ENCODE results near the gene STX18. TPM values are rescaled to one million over a fixed set of nuclear protein-coding genes. Genes with fewer than 3 reads are reported as not detected.

Gene STX18
- total and polyA plus RNA-seq, 2 donors (not counting 1 experiment from before 2014, with no cell fraction given): 27.4 to 28.2 TPM

- H3K79me2 ChIP-seq (ENCODE audit: control insufficient read depth, insufficient read depth, low read length): peaks cover 74% of the 10 kb centered on the region
- H3K36me3 ChIP-seq (ENCODE audit: control insufficient read depth, insufficient read depth, low read length): no peaks in the 10 kb centered on the region
- no peak for DNase-seq (ENCODE audit: low read depth in 2 of 2)
- H4K20me1 ChIP-seq (ENCODE audit: control insufficient read depth, extremely low read depth, insufficient read depth, low read length): peaks cover 2% of the 10 kb centered on the region
- H3K27me3 ChIP-seq (ENCODE audit: control insufficient read depth, insufficient read depth, low read length): no peaks in the 10 kb centered on the region
- H3K9ac ChIP-seq (ENCODE audit: insufficient read depth, low read length): no peak overlapping the region
- no peak overlapping the region for H3K4me2 ChIP-seq (ENCODE audit: extremely low read depth, insufficient read depth, low read length)
- no peak overlapping the region for H3K4me3 ChIP-seq (replicated peaks in 1 of 4; ENCODE audit: control extremely low read depth in 1 of 4, insufficient read depth in 1 of 4, low read depth in 3 of 4, low read length in 4 of 4)
- H3K9me3 ChIP-seq (ENCODE audit: control insufficient read depth, insufficient read depth, low read depth, low read length): no peaks in the 10 kb centered on the region
- no peak overlapping the region for H3K27ac ChIP-seq (ENCODE audit: insufficient read depth, low read length)
- TF ChIP-seq CTCF (conservative IDR thresholded peaks at IDR 0.05 in 1 of 2, IDR thresholded peaks at IDR 0.05 in 1 of 2; ENCODE audit: low read depth in 1 of 2, low read length in 2 of 2): no peak
- TF ChIP-seq EZH2 (IDR thresholded peaks at IDR 0.05; ENCODE audit: low read length, missing control alignments): no peak
- no peak overlapping the region for H2AFZ ChIP-seq (ENCODE audit: low read length)
- H3K4me1 ChIP-seq (ENCODE audit: control insufficient read depth, extremely low read depth, insufficient read depth, low read length): peaks cover under 1% of the 10 kb centered on the region
These were observed 6.3 kb downstream of the STX18 start for GRCh38 chr4:4535590-4535989.

- no peaks in the 10 kb centered on the region for H3K9me3 ChIP-seq (ENCODE audit: control insufficient read depth, insufficient read depth, low read depth, low read length)
- peaks cover 65% of the 10 kb centered on the region for H3K79me2 ChIP-seq (ENCODE audit: control insufficient read depth, insufficient read depth, low read length)
- H2AFZ ChIP-seq (ENCODE audit: low read length): no peak overlapping the region
- no peak overlapping the region for H3K4me2 ChIP-seq (ENCODE audit: extremely low read depth, insufficient read depth, low read length)
- no peak overlapping the region for H3K27ac ChIP-seq (ENCODE audit: insufficient read depth, low read length)
- no peak overlapping the region for H3K9ac ChIP-seq (ENCODE audit: insufficient read depth, low read length)
- no peak for DNase-seq (ENCODE audit: low read depth in 2 of 2)
- H4K20me1 ChIP-seq (ENCODE audit: control insufficient read depth, extremely low read depth, insufficient read depth, low read length): peaks cover 2% of the 10 kb centered on the region
- no peaks in the 10 kb centered on the region for H3K36me3 ChIP-seq (ENCODE audit: control insufficient read depth, insufficient read depth, low read length)
- H3K27me3 ChIP-seq (ENCODE audit: control insufficient read depth, insufficient read depth, low read length): no peaks in the 10 kb centered on the region
- TF ChIP-seq EZH2 (IDR thresholded peaks at IDR 0.05; ENCODE audit: low read length, missing control alignments) (no peak), CTCF (conservative IDR thresholded peaks at IDR 0.05 in 1 of 2, IDR thresholded peaks at IDR 0.05 in 1 of 2; ENCODE audit: low read depth in 1 of 2, low read length in 2 of 2) (no peak)
- H3K4me3 ChIP-seq (replicated peaks in 1 of 4; ENCODE audit: control extremely low read depth in 1 of 4, insufficient read depth in 1 of 4, low read depth in 3 of 4, low read length in 4 of 4): no peak overlapping the region
- H3K4me1 ChIP-seq (ENCODE audit: control insufficient read depth, extremely low read depth, insufficient read depth, low read length): no peaks in the 10 kb centered on the region
These were observed 7.2 kb downstream of the STX18 start for GRCh38 chr4:4534515-4535145.

- no peak for DNase-seq (ENCODE audit: low read depth in 2 of 2)
- Histone ChIP-seq H3K36me3 (ENCODE audit: control insufficient read depth, insufficient read depth, low read length) (no peaks in the 10 kb centered on the region), H3K4me1 (ENCODE audit: control insufficient read depth, extremely low read depth, insufficient read depth, low read length) (no peaks in the 10 kb centered on the region), H2AFZ (ENCODE audit: low read length) (no peak overlapping the region), H3K9ac (ENCODE audit: insufficient read depth, low read length) (no peak overlapping the region), H3K4me2 (ENCODE audit: extremely low read depth, insufficient read depth, low read length) (no peak overlapping the region), H4K20me1 (ENCODE audit: control insufficient read depth, extremely low read depth, insufficient read depth, low read length) (peaks cover 2% of the 10 kb centered on the region), H3K79me2 (ENCODE audit: control insufficient read depth, insufficient read depth, low read length) (peaks cover 57% of the 10 kb centered on the region), H3K4me3 (replicated peaks in 1 of 4; ENCODE audit: control extremely low read depth in 1 of 4, insufficient read depth in 1 of 4, low read depth in 3 of 4, low read length in 4 of 4) (no peak overlapping the region), H3K27me3 (ENCODE audit: control insufficient read depth, insufficient read depth, low read length) (no peaks in the 10 kb centered on the region), H3K9me3 (ENCODE audit: control insufficient read depth, insufficient read depth, low read depth, low read length) (no peaks in the 10 kb centered on the region), H3K27ac (ENCODE audit: insufficient read depth, low read length) (no peak overlapping the region)
- no peak for TF ChIP-seq CTCF (conservative IDR thresholded peaks at IDR 0.05 in 1 of 2, IDR thresholded peaks at IDR 0.05 in 1 of 2; ENCODE audit: low read depth in 1 of 2, low read length in 2 of 2)
- no peak for TF ChIP-seq EZH2 (IDR thresholded peaks at IDR 0.05; ENCODE audit: low read length, missing control alignments)
These were observed 8.2 kb downstream of the STX18 start for GRCh38 chr4:4533461-4534169.
